ENCODE results near the gene GFRA1.

The GFRA1 gene

GRCh38 chr10:116194061-116194460 is 78.9 kb downstream of the GFRA1 start:
- Histone ChIP-seq H3K4me2 (ENCODE audit: insufficient read depth, low read length, poor library complexity, severe bottlenecking) (no peak overlapping the region), H2AK5ac (ENCODE audit: low read depth, low read length) (no peak overlapping the region), H3K4me1 (ENCODE audit: control insufficient read depth in 2 of 2, insufficient read depth in 1 of 2, low read depth in 1 of 2, low read length in 2 of 2) (no peaks in the 10 kb centered on the region), H4K91ac (ENCODE audit: low read depth, low read length, poor library complexity) (no peak overlapping the region), H3K27me3 (ENCODE audit: control insufficient read depth in 3 of 3, insufficient read depth in 3 of 3, low read depth in 1 of 3, low read length in 3 of 3) (peaks cover 0 to 2% (median 0%) of the 10 kb centered on the region in 3 experiments), H3K9me3 (replicated peaks in 1 of 2; ENCODE audit: control insufficient read depth in 2 of 2, insufficient read depth in 1 of 2, low read depth in 1 of 2, low read length in 2 of 2) (peaks cover 0 to 17% of the 10 kb centered on the region in 2 donors), H3K27ac (replicated peaks; ENCODE audit: low read length) (no peak overlapping the region), H3K9ac (ENCODE audit: low read depth, low read length, poor library complexity) (no peak overlapping the region), H2BK15ac (ENCODE audit: low read length) (no peak overlapping the region), H3K4ac (ENCODE audit: low read length) (no peak overlapping the region), H2BK120ac (ENCODE audit: low read depth, low read length) (no peak overlapping the region), H3K18ac (ENCODE audit: low read length) (no peak overlapping the region), H3K23ac (ENCODE audit: low read depth, low read length, poor library complexity) (no peak overlapping the region), H3K4me3 (ENCODE audit: low read length in 2 of 2) (no peak overlapping the region), H2AFZ (ENCODE audit: low read length) (no peak overlapping the region), H3K14ac (ENCODE audit: low read length) (no peak overlapping the region), H2BK12ac (ENCODE audit: low read length) (no peak overlapping the region), H2BK5ac (ENCODE audit: low read length) (no peak overlapping the region), H3K36me3 (replicated peaks in 1 of 2; ENCODE audit: control insufficient read depth in 2 of 2, insufficient read depth in 2 of 2, low read length in 2 of 2) (no peaks in the 10 kb centered on the region), H3K79me1 (ENCODE audit: low read depth, low read length) (no peaks in the 10 kb centered on the region), H4K8ac (ENCODE audit: low read depth, low read length) (no peak overlapping the region)
- WGBS, 2 donors (ENCODE audit: extremely low coverage in 2 of 2, insufficient read length in 2 of 2, insufficient replicate concordance in 1 of 2), result no CpG with 5 or more reads among the region's 1 CpG
- DNase-seq (ENCODE audit: low spot score), result no peak

- Histone ChIP-seq H2AK5ac (ENCODE audit: low read depth, low read length) (no peak overlapping the region), H3K36me3 (replicated peaks in 1 of 2; ENCODE audit: control insufficient read depth in 2 of 2, insufficient read depth in 2 of 2, low read length in 2 of 2) (no peaks in the 10 kb centered on the region), H3K4me1 (ENCODE audit: control insufficient read depth in 2 of 2, insufficient read depth in 1 of 2, low read depth in 1 of 2, low read length in 2 of 2) (peaks cover 0 to 17% of the 10 kb centered on the region in 2 donors), H4K8ac (ENCODE audit: low read depth, low read length) (no peak overlapping the region), H3K14ac (ENCODE audit: low read length) (no peak overlapping the region), H3K18ac (ENCODE audit: low read length) (no peak overlapping the region), H3K23ac (ENCODE audit: low read depth, low read length, poor library complexity) (no peak overlapping the region), H2BK120ac (ENCODE audit: low read depth, low read length) (no peak overlapping the region), H4K91ac (ENCODE audit: low read depth, low read length, poor library complexity) (no peak overlapping the region), H3K27ac (replicated peaks; ENCODE audit: low read length) (no peak overlapping the region), H2AFZ (ENCODE audit: low read length) (no peak overlapping the region), H3K4me3 (ENCODE audit: low read length in 2 of 2) (no peak overlapping the region), H3K27me3 (ENCODE audit: control insufficient read depth in 3 of 3, insufficient read depth in 3 of 3, low read depth in 1 of 3, low read length in 3 of 3) (no peaks in the 10 kb centered on the region), H2BK5ac (ENCODE audit: low read length) (no peak overlapping the region), H3K9ac (ENCODE audit: low read depth, low read length, poor library complexity) (no peak overlapping the region), H3K4ac (ENCODE audit: low read length) (no peak overlapping the region), H3K4me2 (ENCODE audit: insufficient read depth, low read length, poor library complexity, severe bottlenecking) (no peak overlapping the region), H3K79me1 (ENCODE audit: low read depth, low read length) (no peaks in the 10 kb centered on the region), H2BK15ac (ENCODE audit: low read length) (no peak overlapping the region), H2BK12ac (ENCODE audit: low read length) (no peak overlapping the region), H3K9me3 (replicated peaks in 1 of 2; ENCODE audit: control insufficient read depth in 2 of 2, insufficient read depth in 1 of 2, low read depth in 1 of 2, low read length in 2 of 2) (peaks cover 0 to 13% of the 10 kb centered on the region in 2 donors)
- no peak for DNase-seq (ENCODE audit: low spot score)
- WGBS, 2 donors (ENCODE audit: extremely low coverage in 2 of 2, insufficient read length in 2 of 2, insufficient replicate concordance in 1 of 2), result no CpG with 5 or more reads among the region's 2 CpGs
These were observed 82.1 kb downstream of the GFRA1 start for GRCh38 chr10:116190883-116191282.

GRCh38 chr10:116186273-116186672 is 86.7 kb downstream of the GFRA1 start:
- Histone ChIP-seq H4K8ac (ENCODE audit: low read depth, low read length) (no peak overlapping the region), H3K9me3 (replicated peaks in 1 of 2; ENCODE audit: control insufficient read depth in 2 of 2, insufficient read depth in 1 of 2, low read depth in 1 of 2, low read length in 2 of 2) (no peaks in the 10 kb centered on the region), H3K4me1 (ENCODE audit: control insufficient read depth in 2 of 2, insufficient read depth in 1 of 2, low read depth in 1 of 2, low read length in 2 of 2) (peaks cover 0 to 17% of the 10 kb centered on the region in 2 donors), H3K4me2 (ENCODE audit: insufficient read depth, low read length, poor library complexity, severe bottlenecking) (no peak overlapping the region), H2BK5ac (ENCODE audit: low read length) (no peak overlapping the region), H3K36me3 (replicated peaks in 1 of 2; ENCODE audit: control insufficient read depth in 2 of 2, insufficient read depth in 2 of 2, low read length in 2 of 2) (no peaks in the 10 kb centered on the region), H3K27ac (replicated peaks; ENCODE audit: low read length) (no peak overlapping the region), H4K91ac (ENCODE audit: low read depth, low read length, poor library complexity) (no peak overlapping the region), H3K4ac (ENCODE audit: low read length) (no peak overlapping the region), H3K79me1 (ENCODE audit: low read depth, low read length) (no peaks in the 10 kb centered on the region), H3K14ac (ENCODE audit: low read length) (no peak overlapping the region), H3K23ac (ENCODE audit: low read depth, low read length, poor library complexity) (no peak overlapping the region), H2AFZ (ENCODE audit: low read length) (no peak overlapping the region), H2BK15ac (ENCODE audit: low read length) (no peak overlapping the region), H3K9ac (ENCODE audit: low read depth, low read length, poor library complexity) (no peak overlapping the region), H3K18ac (ENCODE audit: low read length) (no peak overlapping the region), H2AK5ac (ENCODE audit: low read depth, low read length) (no peak overlapping the region), H2BK120ac (ENCODE audit: low read depth, low read length) (no peak overlapping the region), H3K4me3 (ENCODE audit: low read length in 2 of 2) (no peak overlapping the region), H2BK12ac (ENCODE audit: low read length) (no peak overlapping the region), H3K27me3 (ENCODE audit: control insufficient read depth in 3 of 3, insufficient read depth in 3 of 3, low read depth in 1 of 3, low read length in 3 of 3) (no peaks in the 10 kb centered on the region)
- no peak for DNase-seq (ENCODE audit: low spot score)
- WGBS, 2 donors (ENCODE audit: extremely low coverage in 2 of 2, insufficient read length in 2 of 2, insufficient replicate concordance in 1 of 2), result no CpG with 5 or more reads among the region's 6 CpGs

DNA sequence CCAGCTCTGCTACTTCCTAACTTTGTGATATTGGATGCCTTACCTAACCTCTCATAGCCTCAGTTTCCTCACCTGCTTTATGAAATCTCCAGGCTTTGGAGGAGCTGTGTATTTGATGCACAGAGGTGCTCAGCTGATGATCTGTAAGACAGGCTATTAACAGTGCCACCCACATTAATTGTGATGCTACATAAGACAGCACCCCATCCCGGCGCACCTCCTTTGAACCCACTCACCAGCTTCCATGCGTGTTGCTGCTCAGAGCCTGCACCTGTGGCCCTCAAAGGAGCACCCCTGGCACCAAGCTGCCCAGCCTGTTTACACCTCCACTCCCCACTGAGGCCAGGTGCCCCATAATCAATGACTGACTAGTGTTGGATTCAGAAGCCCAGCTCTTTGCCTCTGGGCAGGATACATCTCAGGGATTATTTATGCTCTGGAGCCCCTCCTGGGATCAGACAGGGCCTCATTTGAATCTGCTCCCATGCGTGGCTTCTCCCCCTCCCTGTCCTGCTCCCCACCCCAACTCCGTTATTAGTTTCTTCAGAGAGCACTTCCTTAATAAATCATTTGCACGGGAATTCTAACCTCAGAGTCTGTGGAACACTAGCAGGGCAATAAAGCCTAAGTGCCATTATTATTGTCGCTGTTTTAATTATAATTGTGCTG is 87.7 kb downstream of the GFRA1 start:
- Histone ChIP-seq H2AFZ (ENCODE audit: low read length) (no peak overlapping the region), H3K14ac (ENCODE audit: low read length) (no peak overlapping the region), H2BK5ac (ENCODE audit: low read length) (no peak overlapping the region), H2BK15ac (ENCODE audit: low read length) (no peak overlapping the region), H4K91ac (ENCODE audit: low read depth, low read length, poor library complexity) (no peak overlapping the region), H2BK120ac (ENCODE audit: low read depth, low read length) (no peak overlapping the region), H3K36me3 (replicated peaks in 1 of 2; ENCODE audit: control insufficient read depth in 2 of 2, insufficient read depth in 2 of 2, low read length in 2 of 2) (no peaks in the 10 kb centered on the region), H3K9me3 (replicated peaks in 1 of 2; ENCODE audit: control insufficient read depth in 2 of 2, insufficient read depth in 1 of 2, low read depth in 1 of 2, low read length in 2 of 2) (no peaks in the 10 kb centered on the region), H3K4me2 (ENCODE audit: insufficient read depth, low read length, poor library complexity, severe bottlenecking) (no peak overlapping the region), H3K9ac (ENCODE audit: low read depth, low read length, poor library complexity) (no peak overlapping the region), H4K8ac (ENCODE audit: low read depth, low read length) (no peak overlapping the region), H3K27ac (replicated peaks; ENCODE audit: low read length) (no peak overlapping the region), H2BK12ac (ENCODE audit: low read length) (no peak overlapping the region), H3K4me1 (ENCODE audit: control insufficient read depth in 2 of 2, insufficient read depth in 1 of 2, low read depth in 1 of 2, low read length in 2 of 2) (peaks cover 0 to 17% of the 10 kb centered on the region in 2 donors), H3K4me3 (ENCODE audit: low read length in 2 of 2) (no peak overlapping the region), H3K18ac (ENCODE audit: low read length) (no peak overlapping the region), H3K27me3 (ENCODE audit: control insufficient read depth in 3 of 3, insufficient read depth in 3 of 3, low read depth in 1 of 3, low read length in 3 of 3) (no peaks in the 10 kb centered on the region), H2AK5ac (ENCODE audit: low read depth, low read length) (no peak overlapping the region), H3K4ac (ENCODE audit: low read length) (no peak overlapping the region), H3K23ac (ENCODE audit: low read depth, low read length, poor library complexity) (no peak overlapping the region), H3K79me1 (ENCODE audit: low read depth, low read length) (no peaks in the 10 kb centered on the region)
- DNase-seq (ENCODE audit: low spot score), result no peak
- WGBS, 2 donors (ENCODE audit: extremely low coverage in 2 of 2, insufficient read length in 2 of 2, insufficient replicate concordance in 1 of 2), result no CpG with 5 or more reads among the region's 7 CpGs
